A549 (cell line): ENCODE results near the gene FRMD8. TPM values are rescaled to one million over a fixed set of nuclear protein-coding genes. Genes with fewer than 3 reads are reported as not detected.
A peak's percentile ranks its signal among the peaks of the same experiment; 100 is the strongest.

Experiments used
- ATAC-seq, 2 experiments: fragments of 200-7000 bp in 1 of 2; fragments of >200 bp in 1 of 2; cut with Nextera tagmentation in 1 of 2; cut with Tn5 transposase in 1 of 2; 3 replicates each; pipeline versions ENCODE4 v1.8.0 to v1.9.1; 2018 to 2020; ENCODE audit warnings: mild to moderate bottlenecking in 1 of 2, moderate library complexity in 1 of 2
- CTCF ChIA-PET: fragments of 300-600 bp; sonication (Branson Sonifier 250); formaldehyde crosslinking; extraction: SDS; loops from one replicate; lab custom pipeline; 2021; ENCODE audit warnings: antibody characterized with exemption, inconsistent platforms; lab: Yijun Ruan, JAX
- POLR2A ChIA-PET: fragments of 350-600 bp; formaldehyde crosslinking; extraction: SDS; loops from one replicate; lab custom pipeline; 2021; ENCODE audit warnings: antibody characterized with exemption, inconsistent platforms; lab: Yijun Ruan, JAX
- DNase-seq, 2 experiments: peaks; one replicate each; pipeline versions ENCODE4 v3.0.0 to v3.0.0-alpha.2; 2011 to 2016; ENCODE audit warnings: low read depth in 1 of 2, low spot score in 1 of 2
- FAIRE-seq: peaks from 2 replicates; lab custom pipeline; 2011; peaks lifted over from hg19 to GRCh38; lab: Jason Lieb, UNC
- H3K27ac ChIP-seq, 2 experiments: fragments of >200 bp; sonication (Bioruptor Twin); formaldehyde crosslinking; 3 replicates each; pipeline ENCODE4 v1.5.1; 2016 to 2017
- H3K4me1 ChIP-seq: fragments of >200 bp; sonication (Bioruptor Twin); formaldehyde crosslinking; 3 replicates; pipeline ENCODE4 v1.6.1; 2016
- H3K4me2 ChIP-seq: fragments of >200 bp; sonication (Bioruptor Twin); formaldehyde crosslinking; 3 replicates; pipeline ENCODE4 v1.6.1; 2016
- H3K4me3 ChIP-seq: fragments of >200 bp; sonication (Bioruptor Twin); formaldehyde crosslinking; 3 replicates; pipeline ENCODE4 v1.5.1; 2016
- H3K9me3 ChIP-seq: fragments of >200 bp; sonication (Bioruptor Twin); formaldehyde crosslinking; 3 replicates; pipeline ENCODE4 v1.6.1; 2016
- CBX2 ChIP-seq: fragments of 200-600 bp; sonication (generic); IDR thresholded peaks from 2 replicates; pipeline ENCODE4 v1.6.1; 2016; ENCODE audit warnings: low read depth, mild to moderate bottlenecking, borderline replicate concordance
- CHD4 ChIP-seq: fragments of 200-600 bp; sonication (generic); IDR thresholded peaks from 2 replicates; pipeline ENCODE4 v1.6.1; 2016; ENCODE audit warnings: antibody characterized with exemption, mild to moderate bottlenecking, borderline replicate concordance
- ELK1 ChIP-seq: fragments of 150-350 bp; IDR thresholded peaks from 2 replicates; pipeline ENCODE4 v1.6.1; 2014; ENCODE audit warnings: low read depth, mild to moderate bottlenecking, low read length
- GATA3 ChIP-seq: IDR thresholded peaks from 2 replicates; pipeline ENCODE4 v1.6.1; 2012; ENCODE audit warnings: borderline replicate concordance
- HEYL ChIP-seq: fragments of 250-450 bp; sonication (Bioruptor Pico); IDR thresholded peaks from 2 replicates; pipeline ENCODE4 v1.8.0; 2021; ENCODE audit warnings: mild to moderate bottlenecking, moderate library complexity
- HMGXB4 ChIP-seq: fragments of 250-450 bp; sonication (Bioruptor Pico); IDR thresholded peaks from 2 replicates; pipeline ENCODE4 v1.5.0; 2021; ENCODE audit warnings: mild to moderate bottlenecking, moderate library complexity, borderline replicate concordance
- HOXA7 ChIP-seq: fragments of 250-450 bp; sonication (Bioruptor Pico); IDR thresholded peaks from 2 replicates; pipeline ENCODE4 v1.5.0; 2020; ENCODE audit warnings: mild to moderate bottlenecking, moderate library complexity
- HOXB5 ChIP-seq: fragments of 250-450 bp; sonication (Bioruptor Pico); IDR thresholded peaks from 2 replicates; pipeline ENCODE4 v1.5.0; 2020; ENCODE audit warnings: mild to moderate bottlenecking, moderate library complexity
- KDM5A ChIP-seq: fragments of 200-600 bp; sonication (generic); IDR thresholded peaks from 2 replicates; pipeline ENCODE4 v1.6.1; 2016; ENCODE audit warnings: antibody characterized with exemption, mild to moderate bottlenecking
- MAZ ChIP-seq: fragments of 150-350 bp; IDR thresholded peaks from 2 replicates; pipeline ENCODE4 v1.6.1; 2014; ENCODE audit warnings: antibody characterized with exemption, low read depth, low read length, borderline replicate concordance
- PBX3 ChIP-seq: IDR thresholded peaks from 2 replicates; pipeline ENCODE4 v1.6.1; 2012
- POLR2A ChIP-seq: IDR thresholded peaks from 2 replicates; pipeline ENCODE4 v1.6.1; 2012; ENCODE audit warnings: mild to moderate bottlenecking, low read length
- POLR2AphosphoS2 ChIP-seq: conservative IDR thresholded peaks from 2 replicates; pipeline ENCODE4 v1.6.1; 2012; ENCODE audit warnings: low read length, improper control_type of control experiment, inconsistent platforms
- RCOR1 ChIP-seq: fragments of 150-350 bp; IDR thresholded peaks from 2 replicates; pipeline ENCODE4 v1.6.1; 2014; ENCODE audit warnings: antibody characterized with exemption, low read length, low read depth
- REST ChIP-seq: fragments of 200-600 bp; sonication (generic); IDR thresholded peaks from 2 replicates; pipeline ENCODE4 v1.6.1; 2016; ENCODE audit warnings: antibody characterized with exemption, mild to moderate bottlenecking, moderate library complexity
- RFX5 ChIP-seq: fragments of 450-650 bp; IDR thresholded peaks from 2 replicates; pipeline ENCODE4 v1.7.1; 2014; ENCODE audit warnings: antibody characterized with exemption, mild to moderate bottlenecking, moderate library complexity
- RNF2 ChIP-seq: fragments of 200-600 bp; sonication (generic); IDR thresholded peaks from 2 replicates; pipeline ENCODE4 v1.6.1; 2016; ENCODE audit warnings: low read depth, mild to moderate bottlenecking, antibody characterized with exemption, moderate library complexity, borderline replicate concordance
- TP53 ChIP-seq: fragments of 250-450 bp; sonication (Bioruptor Pico); IDR thresholded peaks from 2 replicates; pipeline ENCODE4 v1.5.0; 2021; ENCODE audit warnings: mild to moderate bottlenecking, moderate library complexity
- USF2 ChIP-seq: fragments of 450-650 bp; IDR thresholded peaks from 2 replicates; pipeline ENCODE4 v1.6.1; 2014; ENCODE audit warnings: antibody characterized with exemption
- ZNF302 ChIP-seq: fragments of 250-450 bp; sonication (Bioruptor Pico); IDR thresholded peaks from 2 replicates; pipeline ENCODE4 v1.9.0; 2021; ENCODE audit warnings: inconsistent platforms, mild to moderate bottlenecking, moderate library complexity
- ZSCAN20 ChIP-seq: fragments of 250-450 bp; sonication (Bioruptor Pico); IDR thresholded peaks from 2 replicates; pipeline ENCODE4 v1.8.0; 2022; ENCODE audit warnings: mild to moderate bottlenecking, moderate library complexity
- WGBS: methylation state at CpG from one replicate; pipeline ENCODE4 v1.1.6; 2017; ENCODE audit errors: missing lambda C conversion rate; 5-methylcytosine and 5-hydroxymethylcytosine counted together
- polyA plus RNA-seq, 4 experiments: library from polyadenylated mRNA; depleted of rRNA in 3 of 4; stranded (reverse); fragments of >200 nt; fragmentation: RNase III in 1 of 4; extraction: RNeasy Plus Mini Kit Qiagen cat#74134 plus additional on column Dnase treatment in 1 of 4; gene quantifications; 2 replicates in 3 of 4; 3 replicates in 1 of 4; pipeline ENCODE4 v1.2.3, GENCODE V29; 2011 to 2017

FRMD8 gene
- polyA plus RNA-seq, 2 of the 4 experiments (the other 2 are of a cell fraction) = 12.9 to 20.0 TPM

GRCh38 chr11:65446446-65447277 lies 60.2 kb downstream of the FRMD8 start:
- H3K27ac ChIP-seq = peak overlapping the region in 1 of 2 experiments; percentile 81; a peak in 4 of 6 replicates
- 80% methylated on average over 11 of the region's 11 CpGs for WGBS
- ChIA-PET POLR2A (interaction anchor here (0.6 to 6.9 kb wide), 14 partner anchors 10 to 401 kb away, joined by 3 to 68 read pairs (median 5); partner anchors contain the start of genes MALAT1 and NEAT1), CTCF (interaction anchor here (0.7 to 5.4 kb wide), 14 partner anchors 9 to 131 kb away, joined by 3 to 36 read pairs (median 5); no protein-coding TSS in a partner anchor)
- FAIRE-seq (no peak), DNase-seq (no peak), ATAC-seq (peak; percentile 1 to 3; a peak in 4 of 6 replicates)
- TF ChIP-seq TP53 (CRISPR knock-in tag) = peak; percentile 52; the same call in 1 of the 2 replicates
- TF ChIP-seq HOXB5 (CRISPR knock-in tag) = 0 out of 2 replicates have a peak, but pooled peaks have one; percentile 20
- TF ChIP-seq HEYL (CRISPR knock-in tag) = 0 out of 2 replicates have a peak, but pooled peaks have one; percentile 5
- TF ChIP-seq KDM5A = no peak
- peak; percentile 26; the same call in 1 of the 2 replicates for TF ChIP-seq POLR2AphosphoS2
- no peak for TF ChIP-seq CHD4
- TF ChIP-seq CBX2 = no peak
- TF ChIP-seq REST = 0 out of 2 replicates have a peak, but pooled peaks have one; percentile 36
- TF ChIP-seq RNF2 = no peak
- no peak for TF ChIP-seq GATA3
- no peak overlapping the region for H3K4me2 ChIP-seq
- H3K4me3 ChIP-seq = no peak overlapping the region
- H3K4me1 ChIP-seq = peaks cover 74% of the 10 kb centered on the region
- no peaks in the 10 kb centered on the region for H3K9me3 ChIP-seq

- DNase-seq (no peak), FAIRE-seq (no peak), ATAC-seq (no peak)
- H3K4me2 ChIP-seq = peak overlapping the region; percentile 13; the same call in 1 of the 3 replicates
- WGBS = 100% methylated on average over 2 of the region's 2 CpGs
- no peaks in the 10 kb centered on the region for H3K9me3 ChIP-seq
- peak overlapping the region in 1 of 2 experiments; percentile 76; a peak in 3 of 6 replicates for H3K27ac ChIP-seq
- ChIA-PET POLR2A (interaction anchor here (0.6 to 6.9 kb wide), 9 partner anchors 12 to 60 kb away, joined by 3 to 68 read pairs (median 5); partner anchors contain the start of gene MALAT1), CTCF (interaction anchor here (1.0 to 5.4 kb wide), 5 partner anchors 11 to 62 kb away, joined by 3 to 36 read pairs (median 7); no protein-coding TSS in a partner anchor)
- H3K4me3 ChIP-seq = no peak overlapping the region
- peaks cover 71% of the 10 kb centered on the region for H3K4me1 ChIP-seq
- TF ChIP-seq HMGXB4 = no peak
- no peak for TF ChIP-seq USF2
- TF ChIP-seq POLR2A = no peak
- TF ChIP-seq KDM5A = no peak
- TF ChIP-seq HOXB5 (CRISPR knock-in tag) = no peak
- TF ChIP-seq ZSCAN20 (CRISPR knock-in tag) = no peak
- TF ChIP-seq RFX5 = no peak
- TF ChIP-seq GATA3 = no peak
- TF ChIP-seq ELK1 = no peak
- TF ChIP-seq PBX3 = no peak
- TF ChIP-seq MAZ = no peak
- no peak for TF ChIP-seq RCOR1
- TF ChIP-seq ZNF302 (CRISPR knock-in tag) = no peak
- no peak for TF ChIP-seq REST
- no peak for TF ChIP-seq HOXA7 (CRISPR knock-in tag)
Measured at GRCh38 chr11:65448074-65448417, 61.6 kb downstream of the FRMD8 start.
